Measurements from ENCODE around the gene DISP2.

DNA sequence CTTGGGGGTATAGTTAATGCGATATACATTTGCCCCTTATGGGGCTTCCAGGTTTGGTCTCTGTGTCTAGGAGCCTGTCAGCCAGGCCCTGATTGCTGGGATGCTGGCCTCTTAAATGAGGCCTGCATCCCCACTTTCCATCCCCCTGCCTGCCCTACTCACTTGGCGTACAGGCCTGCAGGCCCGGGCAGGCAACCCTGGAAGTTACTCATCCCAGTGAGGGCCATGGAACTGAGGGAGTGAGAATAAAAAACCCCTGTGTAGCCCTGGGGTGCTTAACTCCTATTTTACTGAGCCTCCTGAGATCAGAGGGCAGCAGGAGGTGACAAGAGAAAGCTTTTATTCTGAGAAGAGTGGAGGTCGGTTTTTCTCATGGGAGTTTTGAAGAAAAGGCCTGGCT lies 2.0 kb downstream of the DISP2 start:
- TF ChIP-seq, protein P1, sequence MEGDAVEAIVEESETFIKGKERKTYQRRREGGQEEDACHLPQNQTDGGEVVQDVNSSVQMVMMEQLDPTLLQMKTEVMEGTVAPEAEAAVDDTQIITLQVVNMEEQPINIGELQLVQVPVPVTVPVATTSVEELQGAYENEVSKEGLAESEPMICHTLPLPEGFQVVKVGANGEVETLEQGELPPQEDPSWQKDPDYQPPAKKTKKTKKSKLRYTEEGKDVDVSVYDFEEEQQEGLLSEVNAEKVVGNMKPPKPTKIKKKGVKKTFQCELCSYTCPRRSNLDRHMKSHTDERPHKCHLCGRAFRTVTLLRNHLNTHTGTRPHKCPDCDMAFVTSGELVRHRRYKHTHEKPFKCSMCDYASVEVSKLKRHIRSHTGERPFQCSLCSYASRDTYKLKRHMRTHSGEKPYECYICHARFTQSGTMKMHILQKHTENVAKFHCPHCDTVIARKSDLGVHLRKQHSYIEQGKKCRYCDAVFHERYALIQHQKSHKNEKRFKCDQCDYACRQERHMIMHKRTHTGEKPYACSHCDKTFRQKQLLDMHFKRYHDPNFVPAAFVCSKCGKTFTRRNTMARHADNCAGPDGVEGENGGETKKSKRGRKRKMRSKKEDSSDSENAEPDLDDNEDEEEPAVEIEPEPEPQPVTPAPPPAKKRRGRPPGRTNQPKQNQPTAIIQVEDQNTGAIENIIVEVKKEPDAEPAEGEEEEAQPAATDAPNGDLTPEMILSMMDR (conservative IDR thresholded peaks at IDR 0.05; ENCODE audit: low read depth, low read length): no peak
- TF ChIP-seq EZH2 (IDR thresholded peaks at IDR 0.05; ENCODE audit: low read length, unreplicated experiment): no peak
- no peak for TF ChIP-seq EZH2phosphoT487 (IDR thresholded peaks at IDR 0.05; ENCODE audit: borderline replicate concordance, low read length)
